Measurements from ENCODE around the gene CMPK1. TPM values are rescaled to one million over a fixed set of nuclear protein-coding genes. Genes with fewer than 3 reads are reported as not detected.

Gene CMPK1
- total and polyA plus RNA-seq, 2 of the 4 experiments (the other 2 are of a cell fraction): 23.1 to 31.9 TPM

DNA sequence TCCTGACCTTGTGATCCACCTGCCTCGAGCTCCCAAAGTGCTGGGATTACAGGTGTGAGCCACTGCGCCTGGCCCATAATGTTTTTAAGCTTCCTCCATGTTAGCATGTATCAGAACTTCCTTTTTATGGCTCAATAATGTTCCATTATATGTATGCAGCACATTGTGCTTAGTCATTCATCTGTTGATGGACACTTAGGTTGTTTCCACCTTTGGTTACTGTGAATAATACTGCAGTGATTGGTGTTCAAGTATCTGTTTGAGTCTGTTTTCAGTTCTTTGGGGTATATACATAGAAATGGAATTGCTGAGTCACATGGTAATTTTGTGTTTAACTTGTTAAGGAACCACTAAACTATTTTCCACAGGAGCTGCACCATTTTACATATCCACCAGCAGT lies 17.7 kb downstream of the CMPK1 start:
- Histone ChIP-seq H2AK5ac (ENCODE audit: low read depth, low read length) (no peak overlapping the region), H3K27me3 (ENCODE audit: control insufficient read depth, insufficient read depth, low read length) (no peaks in the 10 kb centered on the region), H2BK5ac (ENCODE audit: low read depth, low read length, poor library complexity, severe bottlenecking) (peak overlapping the region; percentile 36), H3K4me1 (ENCODE audit: control insufficient read depth, insufficient read depth, low read length) (no peaks in the 10 kb centered on the region; the same call in 1 of the 2 replicates), H4K20me1 (ENCODE audit: insufficient read depth, low read length) (peaks cover 19% of the 10 kb centered on the region), H4K91ac (ENCODE audit: insufficient read depth, low read depth, low read length) (no peak overlapping the region), H3K56ac (ENCODE audit: extremely low read depth, insufficient read depth, low read length) (no peak overlapping the region), H2BK20ac (ENCODE audit: low read depth, low read length) (no peak overlapping the region), H2AK9ac (replicated peaks; ENCODE audit: low read depth, low read length, poor library complexity) (no peak overlapping the region), H3K4ac (ENCODE audit: low read depth, low read length) (peak overlapping the region; percentile 10; the same call in 1 of the 2 replicates), H3K36me3 (ENCODE audit: control insufficient read depth, insufficient read depth, low read length) (no peaks in the 10 kb centered on the region), H3K18ac (ENCODE audit: low read depth, low read length) (no peak overlapping the region), H3K27ac (ENCODE audit: insufficient read depth, low read length) (no peak overlapping the region; the same call in 1 of the 2 replicates), H3K14ac (replicated peaks; ENCODE audit: low read depth, low read length) (no peak overlapping the region), H2BK15ac (ENCODE audit: low read depth, low read length) (no peak overlapping the region), H3K4me3 (ENCODE audit: insufficient read depth, low read depth, low read length) (no peak overlapping the region), H4K8ac (ENCODE audit: low read depth in 2 of 2, low read length in 2 of 2) (peak overlapping the region in 1 of 2 experiments; percentile 0; a peak in 1 of 4 replicates), H2BK120ac (ENCODE audit: low read depth, low read length) (no peak overlapping the region), H3K9ac (ENCODE audit: low read depth, low read length) (no peak overlapping the region), H3K23ac (ENCODE audit: low read depth, low read length) (no peak overlapping the region), H3K9me1 (ENCODE audit: insufficient read depth, low read length) (peaks cover 8% of the 10 kb centered on the region), H3K4me2 (ENCODE audit: low read depth, low read length) (no peak overlapping the region), H4K5ac (ENCODE audit: low read depth, low read length) (no peak overlapping the region), H2AFZ (replicated peaks; ENCODE audit: low read length, poor library complexity) (no peak overlapping the region), H3K9me3 (ENCODE audit: control insufficient read depth, insufficient read depth, low read length) (no peaks in the 10 kb centered on the region), H3K79me1 (ENCODE audit: low read depth in 1 of 2, low read length in 2 of 2) (peaks cover 18 to 49% of the 10 kb centered on the region in 2 experiments)
- in situ Hi-C loops (cut with MboI; ENCODE audit: low sequenced_read_pairs): no loop called here
- WGBS, 2 experiments (ENCODE audit: extremely low coverage in 2 of 2, insufficient read length in 1 of 2): 100% methylated on average over 1 of the region's 2 CpGs; no CpG with 5 or more reads in 1 of the 2 experiments
- ATAC-seq (ENCODE audit: low read depth) (peak; percentile 60), DNase-seq (peak; percentile 76)
- intact Hi-C loops (cut with micrococcal nuclease): no loop called here
- dilution Hi-C loops (cut with HindIII; ENCODE audit: low sequenced_read_pairs, unreplicated experiment): no loop called here
- TF ChIP-seq, protein P1, sequence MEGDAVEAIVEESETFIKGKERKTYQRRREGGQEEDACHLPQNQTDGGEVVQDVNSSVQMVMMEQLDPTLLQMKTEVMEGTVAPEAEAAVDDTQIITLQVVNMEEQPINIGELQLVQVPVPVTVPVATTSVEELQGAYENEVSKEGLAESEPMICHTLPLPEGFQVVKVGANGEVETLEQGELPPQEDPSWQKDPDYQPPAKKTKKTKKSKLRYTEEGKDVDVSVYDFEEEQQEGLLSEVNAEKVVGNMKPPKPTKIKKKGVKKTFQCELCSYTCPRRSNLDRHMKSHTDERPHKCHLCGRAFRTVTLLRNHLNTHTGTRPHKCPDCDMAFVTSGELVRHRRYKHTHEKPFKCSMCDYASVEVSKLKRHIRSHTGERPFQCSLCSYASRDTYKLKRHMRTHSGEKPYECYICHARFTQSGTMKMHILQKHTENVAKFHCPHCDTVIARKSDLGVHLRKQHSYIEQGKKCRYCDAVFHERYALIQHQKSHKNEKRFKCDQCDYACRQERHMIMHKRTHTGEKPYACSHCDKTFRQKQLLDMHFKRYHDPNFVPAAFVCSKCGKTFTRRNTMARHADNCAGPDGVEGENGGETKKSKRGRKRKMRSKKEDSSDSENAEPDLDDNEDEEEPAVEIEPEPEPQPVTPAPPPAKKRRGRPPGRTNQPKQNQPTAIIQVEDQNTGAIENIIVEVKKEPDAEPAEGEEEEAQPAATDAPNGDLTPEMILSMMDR (conservative IDR thresholded peaks at IDR 0.05; ENCODE audit: low read depth, low read length): no peak
- TF ChIP-seq MAFK (IDR thresholded peaks at IDR 0.05; ENCODE audit: low read depth, low read length) (peak; percentile 44), NFE2L2 (IDR thresholded peaks at IDR 0.05; ENCODE audit: low read depth, low read length) (peak; percentile 87)
- TF ChIP-seq, protein P2, sequence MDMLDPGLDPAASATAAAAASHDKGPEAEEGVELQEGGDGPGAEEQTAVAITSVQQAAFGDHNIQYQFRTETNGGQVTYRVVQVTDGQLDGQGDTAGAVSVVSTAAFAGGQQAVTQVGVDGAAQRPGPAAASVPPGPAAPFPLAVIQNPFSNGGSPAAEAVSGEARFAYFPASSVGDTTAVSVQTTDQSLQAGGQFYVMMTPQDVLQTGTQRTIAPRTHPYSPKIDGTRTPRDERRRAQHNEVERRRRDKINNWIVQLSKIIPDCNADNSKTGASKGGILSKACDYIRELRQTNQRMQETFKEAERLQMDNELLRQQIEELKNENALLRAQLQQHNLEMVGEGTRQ (IDR thresholded peaks at IDR 0.05; ENCODE audit: low read depth, low read length): no peak
- BruUV-seq (replicated peaks): no TSS peak
- ChIA-PET POLR2A (ENCODE audit: unreplicated experiment) (no interaction called here), CTCF (interaction anchor here (0.7 kb wide), 1 partner anchor 44 kb away, joined by 4 read pairs; no protein-coding TSS in a partner anchor)
